GM12892 (cell line): ENCODE results near the gene PCDHGA10. TPM values are rescaled to one million over a fixed set of nuclear protein-coding genes. Genes with fewer than 3 reads are reported as not detected.
A peak's percentile ranks its signal among the peaks of the same experiment; 100 is the strongest.
"Not testable (repeated sequence)": the region's sequence is repeated elsewhere in the genome, so short reads cannot be mapped to it uniquely, and the experiment has no call there.

ENCODE experiments used
- DNase-seq: peaks from one replicate; pipeline ENCODE4 v3.0.0; 2011; ENCODE audit not compliant: insufficient read length
- FAIRE-seq: peaks from 2 replicates; lab custom pipeline; 2011; peaks lifted over from hg19 to GRCh38; lab: Jason Lieb, UNC
- POLR2A ChIP-seq: IDR thresholded peaks from 2 replicates; pipeline ENCODE4 v1.6.1; 2011; ENCODE audit warnings: low read depth, low read length, control low read depth
- POLR2AphosphoS5 ChIP-seq: IDR thresholded peaks from 2 replicates; pipeline ENCODE4 v1.6.1; 2011; ENCODE audit warnings: low read depth, low read length, control low read depth
- TAF1 ChIP-seq: IDR thresholded peaks from 2 replicates; pipeline ENCODE4 v1.6.1; 2011; ENCODE audit warnings: low read depth, mild to moderate bottlenecking, control low read depth, low read length, borderline replicate concordance
- polyA plus RNA-seq: library from polyadenylated mRNA; unstranded; fragments of >200 nt; gene quantifications from one replicate; pipeline ENCODE4 v1.2.1, GENCODE V29; 2012; ENCODE audit warnings: missing spikeins, inconsistent platforms; ENCODE audit not compliant: missing spikeins

The PCDHGA10 gene
- polyA plus RNA-seq, result 0.66 TPM

DNA sequence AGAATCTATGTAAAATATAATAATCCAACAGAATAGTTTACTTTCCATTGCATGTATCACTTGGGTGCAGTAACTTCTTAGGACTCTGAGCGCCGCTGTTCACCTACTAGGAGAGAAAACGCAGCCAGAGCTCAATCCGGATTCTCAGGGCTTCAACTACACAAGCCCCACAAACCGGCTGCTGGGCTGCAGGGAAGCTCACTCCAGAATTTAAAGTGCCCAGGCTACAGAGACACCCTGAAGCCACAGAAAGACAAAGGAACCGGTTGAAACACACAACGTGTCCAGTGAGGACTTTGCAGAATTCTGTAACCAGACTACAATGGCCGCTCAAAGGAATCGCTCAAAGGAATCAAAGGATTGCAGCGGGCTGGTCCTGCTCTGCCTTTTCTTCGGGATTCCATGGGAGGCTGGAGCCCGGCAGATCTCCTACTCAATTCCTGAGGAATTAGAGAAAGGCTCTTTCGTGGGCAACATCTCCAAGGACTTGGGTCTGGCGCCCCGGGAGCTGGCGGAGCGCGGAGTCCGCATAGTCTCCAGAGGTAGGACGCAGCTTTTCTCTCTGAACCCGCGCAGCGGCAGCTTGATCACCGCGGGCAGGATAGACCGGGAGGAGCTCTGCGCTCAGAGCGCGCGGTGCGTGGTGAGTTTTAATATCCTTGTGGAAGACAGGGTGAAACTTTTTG, at the start of gene PCDHGA10:
TSS of gene PCDHGA10 (plus strand) at position 134 of the 686 bp plus-strand sequence. CDS start at position 323, 189 bp downstream.
- TF ChIP-seq POLR2AphosphoS5 (no peak), POLR2A (no peak), TAF1 (no peak)
- peak; percentile 47 for DNase-seq
- FAIRE-seq, result peak; percentile 17

DNA sequence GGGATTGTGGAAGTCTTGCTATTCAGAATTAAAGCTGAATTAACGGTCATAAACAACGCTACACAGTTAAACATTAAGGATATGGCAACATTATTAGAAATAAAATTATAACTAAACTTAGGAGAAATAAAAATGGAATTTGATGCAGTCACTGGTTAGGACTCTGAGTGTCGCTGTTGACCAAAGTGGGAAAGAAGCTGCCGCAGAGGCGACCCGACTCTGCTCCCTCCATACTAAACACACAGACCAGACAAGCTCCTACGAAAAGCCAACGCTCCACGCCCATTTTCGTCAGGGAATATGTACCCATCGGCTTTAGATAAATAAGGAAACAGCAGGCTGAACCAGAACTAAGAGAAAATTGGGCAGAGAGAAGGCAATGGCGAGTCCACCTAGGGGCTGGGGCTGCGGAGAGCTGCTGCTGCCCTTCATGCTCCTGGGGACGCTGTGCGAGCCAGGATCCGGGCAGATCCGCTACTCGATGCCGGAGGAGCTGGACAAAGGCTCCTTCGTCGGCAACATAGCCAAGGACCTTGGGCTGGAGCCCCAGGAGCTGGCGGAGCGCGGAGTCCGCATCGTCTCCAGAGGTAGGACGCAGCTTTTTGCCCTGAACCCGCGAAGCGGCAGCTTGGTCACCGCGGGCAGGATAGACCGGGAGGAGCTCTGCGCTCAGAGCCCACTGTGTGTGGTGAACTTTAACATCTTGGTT, 48.7 kb upstream of the PCDHGA10 start, which contains the start of gene PCDHGA5:
TSS of gene PCDHGA5 (plus strand) at position 211 of the 709 bp plus-strand sequence. CDS start at position 380, 169 bp downstream.
- TF ChIP-seq TAF1 (no peak), POLR2AphosphoS5 (no peak), POLR2A (no peak)
- DNase-seq, result no peak
- no peak for FAIRE-seq

DNA sequence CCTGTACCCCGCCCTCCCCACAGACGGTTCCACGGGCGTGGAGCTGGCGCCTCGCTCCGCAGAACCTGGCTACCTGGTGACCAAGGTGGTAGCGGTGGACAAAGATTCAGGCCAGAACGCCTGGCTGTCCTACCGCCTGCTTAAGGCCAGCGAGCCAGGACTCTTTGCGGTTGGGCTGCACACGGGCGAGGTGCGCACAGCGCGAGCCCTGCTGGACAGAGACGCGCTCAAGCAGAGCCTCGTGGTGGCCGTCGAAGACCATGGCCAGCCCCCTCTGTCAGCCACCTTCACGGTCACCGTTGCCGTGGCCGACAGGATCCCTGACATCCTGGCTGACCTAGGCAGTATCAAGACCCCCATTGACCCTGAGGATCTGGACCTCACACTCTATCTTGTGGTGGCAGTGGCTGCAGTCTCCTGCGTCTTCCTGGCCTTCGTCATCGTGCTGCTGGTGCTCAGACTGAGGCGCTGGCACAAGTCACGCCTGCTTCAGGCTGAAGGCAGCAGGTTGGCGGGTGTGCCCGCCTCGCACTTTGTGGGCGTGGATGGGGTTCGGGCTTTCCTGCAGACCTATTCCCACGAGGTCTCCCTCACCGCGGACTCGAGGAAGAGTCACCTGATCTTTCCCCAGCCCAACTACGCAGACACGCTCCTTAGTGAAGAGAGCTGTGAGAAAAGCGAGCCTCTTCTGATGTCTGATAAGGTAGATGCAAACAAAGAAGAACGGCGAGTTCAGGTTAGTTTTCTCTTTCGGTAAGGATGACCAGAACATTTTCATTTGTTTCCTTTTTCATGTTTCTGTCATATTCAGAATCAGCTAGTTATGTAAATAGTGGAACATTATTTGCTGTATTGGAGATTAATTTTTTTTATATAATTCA, 46.5 kb upstream of the PCDHGA10 start:
- DNase-seq (no peak), FAIRE-seq (no peak)
- TF ChIP-seq POLR2AphosphoS5, result no peak
- no peak for TF ChIP-seq TAF1
- no peak for TF ChIP-seq POLR2A

DNA sequence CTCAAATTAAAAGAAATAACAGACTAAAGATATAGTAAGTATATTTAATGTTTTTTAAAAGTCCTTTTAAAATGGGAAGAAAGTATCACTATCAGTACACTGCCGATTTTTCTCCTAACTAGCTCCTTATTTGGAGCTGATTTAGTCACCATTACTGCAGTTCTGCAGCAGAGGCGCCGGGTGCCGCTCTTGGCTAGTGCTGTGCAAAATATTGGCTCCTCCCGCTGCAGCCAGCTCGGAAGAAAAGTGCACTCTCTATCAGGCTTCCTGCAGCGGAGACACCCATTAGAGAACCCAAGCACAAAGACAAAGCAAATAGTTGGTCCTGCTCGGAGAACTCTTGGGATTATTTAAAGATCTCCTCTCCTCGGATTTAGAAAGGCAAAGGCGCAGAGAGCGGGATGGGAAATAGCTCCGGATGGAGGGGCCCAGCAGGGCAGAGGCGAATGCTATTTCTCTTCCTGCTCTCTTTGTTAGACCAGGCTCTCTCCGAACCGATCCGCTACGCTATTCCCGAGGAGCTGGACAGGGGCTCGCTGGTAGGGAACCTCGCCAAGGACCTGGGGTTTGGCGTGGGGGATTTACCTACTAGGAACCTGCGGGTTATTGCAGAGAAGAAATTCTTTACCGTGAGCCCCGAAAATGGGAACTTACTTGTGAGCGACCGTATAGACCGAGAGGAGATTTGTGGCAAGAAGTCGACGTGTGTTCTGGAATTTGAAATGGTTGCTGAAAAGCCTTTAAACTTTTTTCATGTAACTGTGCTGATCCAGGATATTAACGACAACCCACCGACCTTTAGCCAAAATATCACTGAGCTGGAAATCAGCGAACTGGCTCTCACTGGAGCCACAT, 42.6 kb upstream of the PCDHGA10 start, which contains the start of gene PCDHGB3:
TSS of gene PCDHGB3 (plus strand) at position 249 of the 855 bp plus-strand sequence. CDS start at position 402, 153 bp downstream.
- DNase-seq, result no peak
- peak; percentile 56 for FAIRE-seq
- TF ChIP-seq POLR2A, result peak; percentile 27; the same call in 1 of the 2 replicates
- TF ChIP-seq TAF1, result no peak
- TF ChIP-seq POLR2AphosphoS5, result no peak

DNA sequence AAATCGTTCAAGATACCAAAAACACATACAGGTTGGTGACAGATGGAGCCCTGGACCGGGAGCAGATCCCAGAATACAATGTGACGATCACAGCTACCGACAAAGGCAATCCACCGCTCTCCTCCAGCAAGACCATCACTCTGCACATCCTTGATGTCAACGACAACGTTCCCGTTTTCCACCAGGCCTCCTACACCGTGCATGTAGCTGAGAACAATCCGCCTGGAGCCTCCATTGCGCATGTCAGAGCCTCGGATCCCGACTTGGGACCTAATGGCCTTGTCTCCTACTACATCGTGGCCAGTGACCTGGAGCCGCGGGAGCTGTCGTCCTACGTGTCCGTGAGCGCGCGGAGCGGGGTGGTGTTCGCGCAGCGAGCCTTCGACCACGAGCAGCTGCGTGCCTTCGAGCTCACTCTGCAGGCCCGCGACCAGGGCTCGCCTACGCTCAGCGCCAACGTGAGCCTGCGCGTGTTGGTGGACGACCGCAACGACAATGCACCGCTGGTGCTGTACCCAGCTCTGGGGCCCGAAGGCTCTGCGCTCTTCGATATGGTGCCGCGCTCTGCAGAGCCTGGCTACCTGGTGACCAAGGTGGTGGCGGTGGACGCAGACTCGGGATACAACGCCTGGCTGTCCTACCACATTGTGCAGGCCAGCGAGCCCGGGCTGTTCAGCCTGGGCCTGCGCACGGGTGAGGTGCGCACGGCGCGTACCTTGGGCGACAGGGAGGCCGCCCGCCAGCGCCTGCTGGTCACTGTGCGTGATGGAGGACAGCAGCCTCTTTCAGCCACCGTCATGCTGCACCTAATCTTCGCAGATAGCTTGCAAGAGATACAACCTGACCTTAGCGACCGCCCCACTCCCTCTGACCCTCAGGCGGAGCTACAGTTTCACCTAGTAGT, 41.0 kb upstream of the PCDHGA10 start:
- no peak for TF ChIP-seq TAF1
- TF ChIP-seq POLR2A, result no peak
- TF ChIP-seq POLR2AphosphoS5, result no peak
- FAIRE-seq (no peak), DNase-seq (no peak)

DNA sequence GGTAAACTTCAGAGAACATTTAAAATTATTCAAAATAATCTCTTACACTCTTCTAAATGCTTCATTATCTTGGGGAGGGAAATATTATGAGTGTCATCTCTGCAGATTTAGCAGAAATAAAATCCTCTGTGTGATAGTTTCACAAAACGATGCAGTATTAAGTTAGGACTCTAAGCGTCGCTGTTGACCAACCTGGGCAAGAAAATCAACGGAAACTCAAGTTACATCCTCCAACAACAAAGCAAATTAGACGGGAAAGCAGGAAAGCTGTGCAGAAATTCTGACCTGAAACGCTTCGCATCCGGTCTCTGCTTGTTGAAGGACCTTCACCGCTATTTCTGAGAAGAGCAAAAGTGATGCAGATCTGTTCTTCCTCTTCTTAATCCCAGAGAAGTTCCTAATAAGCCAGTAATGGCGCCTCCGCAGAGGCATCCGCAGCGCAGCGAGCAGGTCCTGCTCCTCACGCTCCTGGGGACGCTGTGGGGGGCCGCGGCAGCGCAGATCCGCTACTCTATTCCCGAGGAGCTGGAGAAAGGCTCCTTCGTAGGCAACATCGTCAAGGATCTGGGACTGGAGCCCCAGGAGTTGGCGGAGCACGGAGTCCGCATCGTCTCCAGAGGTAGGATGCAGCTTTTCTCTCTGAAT, 39.0 kb upstream of the PCDHGA10 start, which contains the start of gene PCDHGA6:
TSS of gene PCDHGA6 (plus strand) at position 219 of the 645 bp plus-strand sequence. CDS start at position 412, 193 bp downstream.
- TF ChIP-seq POLR2A, result no peak
- TF ChIP-seq POLR2AphosphoS5, result no peak
- TF ChIP-seq TAF1, result no peak
- FAIRE-seq (no peak), DNase-seq (no peak)

DNA sequence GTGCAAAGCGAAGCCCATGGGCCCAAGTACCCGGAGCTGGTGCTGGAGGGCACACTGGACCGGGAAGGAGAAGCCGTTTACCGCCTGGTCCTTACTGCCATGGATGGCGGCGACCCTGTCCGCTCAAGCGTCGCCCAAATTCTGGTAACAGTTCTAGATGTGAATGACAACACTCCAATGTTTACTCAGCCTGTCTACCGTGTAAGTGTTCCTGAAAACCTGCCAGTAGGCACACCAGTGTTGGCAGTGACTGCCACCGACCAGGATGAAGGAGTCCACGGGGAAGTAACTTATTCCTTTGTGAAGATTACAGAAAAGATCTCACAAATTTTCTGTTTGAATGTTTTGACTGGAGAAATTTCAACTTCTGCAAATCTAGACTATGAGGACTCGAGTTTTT, 38.2 kb upstream of the PCDHGA10 start:
- no peak for FAIRE-seq
- no peak for DNase-seq

DNA sequence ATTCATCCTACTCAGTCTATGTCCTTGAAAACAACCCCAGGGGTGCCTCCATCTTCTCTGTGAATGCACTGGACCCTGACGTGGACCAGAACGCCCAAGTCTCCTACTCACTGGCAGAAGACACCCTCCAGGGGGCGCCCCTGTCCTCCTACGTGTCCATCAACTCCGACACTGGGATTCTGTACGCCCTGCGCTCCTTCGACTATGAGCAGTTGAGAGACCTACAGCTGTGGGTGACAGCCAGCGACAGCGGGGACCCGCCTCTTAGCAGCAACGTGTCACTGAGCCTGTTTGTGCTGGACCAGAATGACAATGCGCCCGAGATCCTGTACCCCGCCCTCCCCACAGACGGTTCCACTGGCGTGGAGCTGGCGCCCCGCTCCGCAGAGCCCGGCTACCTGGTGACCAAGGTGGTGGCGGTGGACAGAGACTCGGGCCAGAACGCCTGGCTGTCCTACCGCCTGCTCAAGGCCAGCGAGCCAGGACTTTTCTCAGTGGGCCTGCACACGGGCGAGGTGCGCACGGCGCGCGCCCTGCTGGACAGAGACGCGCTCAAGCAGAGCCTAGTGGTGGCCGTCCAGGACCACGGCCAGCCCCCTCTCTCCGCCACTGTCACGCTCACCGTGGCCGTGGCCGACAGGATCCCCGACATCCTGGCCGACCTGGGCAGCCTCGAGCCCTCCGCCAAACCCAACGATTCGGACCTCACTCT, 37.2 kb upstream of the PCDHGA10 start:
- not testable (repeated sequence) for DNase-seq, FAIRE-seq

More for the DNA sequence above, 38.2 kb upstream of the PCDHGA10 start:
- TF ChIP-seq POLR2AphosphoS5 (no peak), POLR2A (no peak), TAF1 (no peak)
